AG04450 (cell line): ENCODE data around the gene FCHSD2. TPM values are rescaled to one million over a fixed set of nuclear protein-coding genes. Genes with fewer than 3 reads are reported as not detected.
"Not testable (repeated sequence)": the region's sequence is repeated elsewhere in the genome, so short reads cannot be mapped to it uniquely, and the experiment has no call there.

Experiments
- CTCF ChIA-PET: fragments of 300-600, 350-600 bp; formaldehyde crosslinking; extraction: SDS; loops from one replicate; lab custom pipeline; 2022; ENCODE audit warnings: antibody characterized with exemption, inconsistent platforms; lab: Charles Lee
- POLR2A ChIA-PET: fragments of 350-600 bp; formaldehyde crosslinking; extraction: SDS; loops from one replicate; lab custom pipeline; 2021; ENCODE audit warnings: antibody characterized with exemption, inconsistent platforms; lab: Yijun Ruan, JAX
- DNase-seq: peaks from one replicate; pipeline ENCODE4 v3.0.0-alpha.2; 2011; ENCODE audit warnings: low read depth, low spot score
- H3K27ac ChIP-seq: one replicate; pipeline ENCODE4 v1.5.1; 2012; ENCODE audit warnings: low read depth, low read length, control low read depth
- H3K27me3 ChIP-seq: one replicate; pipeline ENCODE4 v1.6.0; 2012; ENCODE audit warnings: low read length; ENCODE audit not compliant: control insufficient read depth, insufficient read depth
- H3K4me3 ChIP-seq: 2 replicates; pipeline ENCODE4 v1.5.1; 2011; ENCODE audit warnings: mild to moderate bottlenecking, low read depth, low read length, control low read depth
- H3K9me3 ChIP-seq: 2 replicates; pipeline ENCODE4 v1.5.1; 2012; ENCODE audit warnings: low read length; ENCODE audit not compliant: control insufficient read depth, insufficient read depth
- CTCF ChIP-seq: IDR thresholded peaks from 2 replicates; pipeline ENCODE4 v1.5.1; 2011; ENCODE audit warnings: low read depth, low read length, control low read depth, inconsistent platforms
- polyA plus RNA-seq: library from polyadenylated mRNA; depleted of rRNA; stranded (reverse); fragments of >200 nt; gene quantifications from 2 replicates; pipeline ENCODE4 v1.2.3, GENCODE V29; 2011

The FCHSD2 gene
- polyA plus RNA-seq, 1 experiment, result 24.7 TPM

DNA sequence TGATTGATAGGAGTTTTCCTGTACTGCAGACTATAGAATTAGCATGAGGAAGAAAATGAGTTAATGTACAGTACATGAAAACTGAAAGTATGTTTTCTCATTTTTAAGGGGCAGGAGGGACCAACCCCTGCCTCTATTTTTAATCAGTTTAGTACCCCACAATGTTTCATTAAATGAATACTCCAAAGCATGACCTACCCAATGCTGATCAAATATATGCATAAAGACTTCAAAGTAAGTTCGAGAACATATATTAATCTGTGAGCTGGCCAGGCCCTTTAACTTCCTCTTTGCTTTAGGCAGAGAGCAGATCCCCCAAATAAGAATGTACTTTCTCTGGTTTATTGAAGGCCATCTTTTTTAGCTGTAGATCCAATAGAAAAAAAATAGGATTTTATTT lies 161.0 kb downstream of the FCHSD2 start:
- no peaks in the 10 kb centered on the region for H3K27me3 ChIP-seq
- no peak for DNase-seq
- ChIA-PET CTCF (interaction anchor here (1.5 kb wide), 1 partner anchor 370 kb away, joined by 4 read pairs; no protein-coding TSS in a partner anchor), POLR2A (no interaction called here)
- no peak overlapping the region for H3K4me3 ChIP-seq
- no peak overlapping the region for H3K27ac ChIP-seq
- TF ChIP-seq CTCF, result no peak
- no peaks in the 10 kb centered on the region for H3K9me3 ChIP-seq

DNA sequence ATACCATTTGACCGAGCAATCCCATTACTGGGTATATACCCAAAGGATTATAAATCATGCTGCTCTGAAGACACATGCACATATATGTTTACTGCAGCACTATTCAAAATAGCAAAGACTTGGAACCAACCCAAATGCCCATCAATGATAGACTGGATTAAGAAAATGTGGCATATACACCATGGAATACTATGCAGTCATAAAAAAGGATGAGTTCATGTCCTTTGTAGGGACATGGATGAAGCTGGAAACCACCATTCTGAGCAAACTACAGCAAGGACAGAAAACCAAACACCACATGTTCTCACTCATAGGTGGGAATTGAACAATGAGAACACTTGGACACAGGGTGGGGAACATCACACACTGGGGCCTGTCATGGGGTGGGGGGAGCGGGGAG lies 164.3 kb downstream of the FCHSD2 start:
- H3K4me3 ChIP-seq, H3K27ac ChIP-seq, CTCF ChIA-PET, POLR2A ChIA-PET, H3K9me3 ChIP-seq, H3K27me3 ChIP-seq, DNase-seq: not testable (repeated sequence)

- H3K27ac ChIP-seq, result peak overlapping the region; percentile 76
- H3K4me3 ChIP-seq, H3K27me3 ChIP-seq, H3K9me3 ChIP-seq, DNase-seq, CTCF ChIA-PET: not testable (repeated sequence)
- POLR2A ChIA-PET, result interaction anchor here (1.2 kb wide), 1 partner anchor 166 kb away, joined by 5 read pairs; the partner anchor contains the start of gene FCHSD2
Observed at GRCh38 chr11:72976522-72976892, 165.6 kb downstream of the FCHSD2 start.

GRCh38 chr11:72975778-72976521 lies 166.2 kb downstream of the FCHSD2 start:
- Histone ChIP-seq H3K4me3 (no peak overlapping the region), H3K27me3 (no peaks in the 10 kb centered on the region), H3K9me3 (no peaks in the 10 kb centered on the region), H3K27ac (peak overlapping the region; percentile 76)
- ChIA-PET CTCF (interaction anchor here (1.2 kb wide), 1 partner anchor 144 kb away, joined by 3 read pairs; no protein-coding TSS in a partner anchor), POLR2A (interaction anchor here (0.6 to 1.2 kb wide), 2 partner anchors 40 to 166 kb away, joined by 5 read pairs; partner anchors contain the start of gene FCHSD2)
- TF ChIP-seq CTCF, result no peak
- DNase-seq, result peak; percentile 59

GRCh38 chr11:72974487-72975205 lies 167.5 kb downstream of the FCHSD2 start:
- Histone ChIP-seq H3K4me3 (no peak overlapping the region), H3K9me3 (no peaks in the 10 kb centered on the region), H3K27ac (no peak overlapping the region), H3K27me3 (no peaks in the 10 kb centered on the region)
- no peak for DNase-seq
- POLR2A ChIA-PET, result no interaction called here
- no peak for TF ChIP-seq CTCF
- CTCF ChIA-PET, result interaction anchor here (1.2 kb wide), 1 partner anchor 143 kb away, joined by 3 read pairs; no protein-coding TSS in a partner anchor
